C4-2B (cell line): ENCODE data around the gene NFIC.
"Not testable (repeated sequence)": the region's sequence is repeated elsewhere in the genome, so short reads cannot be mapped to it uniquely, and the experiment has no call there.

Source experiments
- H3K27ac ChIP-seq: fragments of 450-650 bp; 2 replicates; pipeline ENCODE4 v1.5.1; 2017
- CTCF ChIP-seq: fragments of 450-650 bp; conservative IDR thresholded peaks from 2 replicates; pipeline ENCODE4 v1.5.1; 2017; ENCODE audit warnings: mild to moderate bottlenecking
- ZFX ChIP-seq: fragments of 450-650 bp; IDR thresholded peaks from 2 replicates; pipeline ENCODE4 v1.6.1; 2017

Gene NFIC

GRCh38 chr19:3409346-3410064 lies 43.1 kb downstream of the NFIC start:
- H3K27ac ChIP-seq: no peak overlapping the region
- no peak for TF ChIP-seq CTCF
- no peak for TF ChIP-seq ZFX

- no peak overlapping the region for H3K27ac ChIP-seq
- TF ChIP-seq CTCF (no peak), ZFX (no peak)
Observed at GRCh38 chr19:3411636-3412035, 45.3 kb downstream of the NFIC start.

- no peak overlapping the region for H3K27ac ChIP-seq
- TF ChIP-seq CTCF (no peak), ZFX (no peak)
Observed at GRCh38 chr19:3412066-3412465, 45.7 kb downstream of the NFIC start.

- TF ChIP-seq CTCF: no peak
- TF ChIP-seq ZFX: no peak
- no peak overlapping the region for H3K27ac ChIP-seq
Observed at GRCh38 chr19:3413796-3414327, 47.5 kb downstream of the NFIC start.

- TF ChIP-seq ZFX (no peak), CTCF (no peak)
- no peak overlapping the region for H3K27ac ChIP-seq
Observed at GRCh38 chr19:3415695-3416094, 49.3 kb downstream of the NFIC start.

- no peak overlapping the region for H3K27ac ChIP-seq
- TF ChIP-seq CTCF (no peak), ZFX (no peak)
Observed at GRCh38 chr19:3420244-3420755, 53.9 kb downstream of the NFIC start.

GRCh38 chr19:3420909-3421619 lies 54.7 kb downstream of the NFIC start:
- no peak overlapping the region for H3K27ac ChIP-seq
- TF ChIP-seq ZFX (no peak), CTCF (no peak)

- not testable (repeated sequence) for H3K27ac ChIP-seq
Observed at GRCh38 chr19:3421656-3422055, 55.3 kb downstream of the NFIC start.
